Fibroblast of lung (primary cell): ENCODE results near the gene TM7SF2.

Source experiments
- EZH2 ChIP-seq: IDR thresholded peaks from 2 replicates; pipeline ENCODE4 v1.5.1; 2012; ENCODE audit warnings: low read length, control low read depth, mild to moderate bottlenecking; ENCODE audit errors: missing control alignments
- TF ChIP-seq, protein P1 (sequence below), 2 donors: IDR thresholded peaks in 1 of 2; conservative IDR thresholded peaks in 1 of 2; 1 replicate in 1 of 2; 2 replicates in 1 of 2; pipeline ENCODE4 v1.5.1; 2011 to 2012; ENCODE audit warnings: low read length in 2 of 2, control low read depth in 1 of 2, inconsistent platforms in 1 of 2, low read depth in 1 of 2, mild to moderate bottlenecking in 1 of 2

- TF ChIP-seq, protein P1, sequence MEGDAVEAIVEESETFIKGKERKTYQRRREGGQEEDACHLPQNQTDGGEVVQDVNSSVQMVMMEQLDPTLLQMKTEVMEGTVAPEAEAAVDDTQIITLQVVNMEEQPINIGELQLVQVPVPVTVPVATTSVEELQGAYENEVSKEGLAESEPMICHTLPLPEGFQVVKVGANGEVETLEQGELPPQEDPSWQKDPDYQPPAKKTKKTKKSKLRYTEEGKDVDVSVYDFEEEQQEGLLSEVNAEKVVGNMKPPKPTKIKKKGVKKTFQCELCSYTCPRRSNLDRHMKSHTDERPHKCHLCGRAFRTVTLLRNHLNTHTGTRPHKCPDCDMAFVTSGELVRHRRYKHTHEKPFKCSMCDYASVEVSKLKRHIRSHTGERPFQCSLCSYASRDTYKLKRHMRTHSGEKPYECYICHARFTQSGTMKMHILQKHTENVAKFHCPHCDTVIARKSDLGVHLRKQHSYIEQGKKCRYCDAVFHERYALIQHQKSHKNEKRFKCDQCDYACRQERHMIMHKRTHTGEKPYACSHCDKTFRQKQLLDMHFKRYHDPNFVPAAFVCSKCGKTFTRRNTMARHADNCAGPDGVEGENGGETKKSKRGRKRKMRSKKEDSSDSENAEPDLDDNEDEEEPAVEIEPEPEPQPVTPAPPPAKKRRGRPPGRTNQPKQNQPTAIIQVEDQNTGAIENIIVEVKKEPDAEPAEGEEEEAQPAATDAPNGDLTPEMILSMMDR (conservative IDR thresholded peaks at IDR 0.05 in 1 of 2, IDR thresholded peaks at IDR 0.05 in 1 of 2; ENCODE audit: low read depth in 1 of 2, low read length in 2 of 2), result no peak
- no peak for TF ChIP-seq EZH2
Observed at GRCh38 chr11:65107078-65107477, 4.6 kb upstream of the TM7SF2 start.
